MM.1S (cell line): ENCODE measurements around the gene ELOA.

Experiments
- EZH2phosphoT487 ChIP-seq: fragments of 300-600 bp; sonication (generic); IDR thresholded peaks from 2 replicates; pipeline ENCODE4 v1.6.1; 2018; ENCODE audit warnings: antibody characterized with exemption, low read length
- TF ChIP-seq, protein P1 (sequence below): fragments of 300-600 bp; sonication (generic); IDR thresholded peaks from 2 replicates; pipeline ENCODE4 v1.5.1; 2016; ENCODE audit warnings: antibody characterized with exemption, low read length, mixed read lengths

DNA sequence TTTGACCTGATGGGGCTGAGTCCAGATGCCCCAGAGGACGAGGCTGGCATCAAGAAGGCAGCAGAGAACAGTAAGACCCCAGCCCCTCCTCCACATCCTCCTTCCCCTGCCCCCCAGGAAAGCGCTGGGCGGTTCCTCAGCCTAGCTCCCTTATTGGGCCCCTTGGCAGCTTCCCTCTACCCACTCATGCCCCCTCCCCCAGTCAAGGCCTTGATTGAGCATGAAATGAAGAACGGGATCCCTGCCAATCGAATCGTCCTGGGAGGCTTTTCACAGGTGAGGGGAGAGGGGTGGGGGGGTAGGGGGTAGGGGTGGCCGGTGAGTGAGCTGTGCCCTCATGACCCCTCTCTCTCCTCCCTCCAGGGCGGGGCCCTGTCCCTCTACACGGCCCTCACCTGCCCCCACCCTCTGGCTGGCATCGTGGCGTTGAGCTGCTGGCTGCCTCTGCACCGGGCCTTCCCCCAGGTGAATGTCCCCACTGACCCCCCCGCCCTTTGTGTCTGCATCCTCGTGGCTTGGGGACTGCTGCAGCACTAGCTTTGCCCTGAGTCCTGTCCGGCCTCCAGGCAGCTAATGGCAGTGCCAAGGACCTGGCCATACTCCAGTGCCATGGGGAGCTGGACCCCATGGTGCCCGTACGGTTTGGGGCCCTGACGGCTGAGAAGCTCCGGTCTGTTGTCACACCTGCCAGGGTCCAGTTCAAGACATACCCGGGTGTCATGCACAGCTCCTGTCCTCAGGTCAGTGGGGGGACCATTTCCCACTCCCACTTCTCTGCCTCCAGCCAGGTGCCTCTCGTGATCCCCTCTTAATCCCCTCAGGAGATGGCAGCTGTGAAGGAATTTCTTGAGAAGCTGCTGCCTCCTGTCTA, 50.8 kb downstream of the ELOA start:
- TF ChIP-seq, protein P1, sequence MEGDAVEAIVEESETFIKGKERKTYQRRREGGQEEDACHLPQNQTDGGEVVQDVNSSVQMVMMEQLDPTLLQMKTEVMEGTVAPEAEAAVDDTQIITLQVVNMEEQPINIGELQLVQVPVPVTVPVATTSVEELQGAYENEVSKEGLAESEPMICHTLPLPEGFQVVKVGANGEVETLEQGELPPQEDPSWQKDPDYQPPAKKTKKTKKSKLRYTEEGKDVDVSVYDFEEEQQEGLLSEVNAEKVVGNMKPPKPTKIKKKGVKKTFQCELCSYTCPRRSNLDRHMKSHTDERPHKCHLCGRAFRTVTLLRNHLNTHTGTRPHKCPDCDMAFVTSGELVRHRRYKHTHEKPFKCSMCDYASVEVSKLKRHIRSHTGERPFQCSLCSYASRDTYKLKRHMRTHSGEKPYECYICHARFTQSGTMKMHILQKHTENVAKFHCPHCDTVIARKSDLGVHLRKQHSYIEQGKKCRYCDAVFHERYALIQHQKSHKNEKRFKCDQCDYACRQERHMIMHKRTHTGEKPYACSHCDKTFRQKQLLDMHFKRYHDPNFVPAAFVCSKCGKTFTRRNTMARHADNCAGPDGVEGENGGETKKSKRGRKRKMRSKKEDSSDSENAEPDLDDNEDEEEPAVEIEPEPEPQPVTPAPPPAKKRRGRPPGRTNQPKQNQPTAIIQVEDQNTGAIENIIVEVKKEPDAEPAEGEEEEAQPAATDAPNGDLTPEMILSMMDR: no peak
- TF ChIP-seq EZH2phosphoT487: no peak
